ENCODE results near the gene TMEM229B.

Gene TMEM229B

DNA sequence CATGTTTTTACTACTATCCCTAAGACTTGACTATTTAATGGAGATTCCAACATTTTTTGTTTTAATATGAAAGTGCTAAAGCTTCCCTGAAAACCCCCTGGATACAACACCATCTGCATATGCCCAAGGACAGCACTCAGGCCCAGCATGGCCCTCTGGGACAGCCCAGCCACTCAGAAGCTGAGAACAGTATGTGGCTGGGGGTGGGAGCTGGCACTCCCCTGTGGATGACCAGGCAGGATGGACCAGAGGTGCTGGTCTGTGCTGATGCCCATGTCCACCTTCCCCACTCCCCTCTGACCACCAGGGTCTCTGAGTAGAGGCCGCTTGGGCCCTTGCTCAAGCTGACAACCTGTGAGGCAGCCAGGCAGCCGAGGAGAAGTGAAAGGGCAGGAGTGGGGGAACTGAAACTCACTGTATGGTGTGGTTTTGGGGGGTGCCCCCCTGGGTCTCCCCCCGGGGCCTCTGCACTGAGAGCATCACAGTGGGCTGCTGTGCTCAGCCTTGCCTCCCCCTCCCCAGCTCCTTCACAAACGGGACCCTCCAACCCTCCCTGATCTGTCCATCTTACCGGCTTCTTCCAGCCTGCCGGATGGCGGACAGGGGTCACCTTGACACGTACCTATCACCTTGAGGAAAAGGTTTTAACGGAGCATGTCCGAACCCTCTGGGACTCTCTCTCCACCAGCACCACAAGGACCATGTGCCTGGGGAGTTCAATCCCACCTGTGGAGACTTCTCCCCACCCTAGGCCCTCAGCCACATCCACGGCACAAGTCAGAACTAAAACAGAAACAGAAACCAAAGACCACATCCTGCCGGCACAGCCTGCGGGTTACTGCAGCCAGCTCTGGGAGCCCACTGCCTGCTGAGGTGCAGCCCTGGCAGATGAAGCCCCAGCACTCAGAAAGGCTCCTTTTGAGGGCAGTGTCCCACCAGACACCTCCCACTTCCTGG lies at the start of gene TMEM229B:
TMEM229B (minus strand) TSS at position 785 of the 957 bp plus-strand sequence. CDS start 14,798 bp downstream, outside the sequence.
- TF ChIP-seq, protein P1, sequence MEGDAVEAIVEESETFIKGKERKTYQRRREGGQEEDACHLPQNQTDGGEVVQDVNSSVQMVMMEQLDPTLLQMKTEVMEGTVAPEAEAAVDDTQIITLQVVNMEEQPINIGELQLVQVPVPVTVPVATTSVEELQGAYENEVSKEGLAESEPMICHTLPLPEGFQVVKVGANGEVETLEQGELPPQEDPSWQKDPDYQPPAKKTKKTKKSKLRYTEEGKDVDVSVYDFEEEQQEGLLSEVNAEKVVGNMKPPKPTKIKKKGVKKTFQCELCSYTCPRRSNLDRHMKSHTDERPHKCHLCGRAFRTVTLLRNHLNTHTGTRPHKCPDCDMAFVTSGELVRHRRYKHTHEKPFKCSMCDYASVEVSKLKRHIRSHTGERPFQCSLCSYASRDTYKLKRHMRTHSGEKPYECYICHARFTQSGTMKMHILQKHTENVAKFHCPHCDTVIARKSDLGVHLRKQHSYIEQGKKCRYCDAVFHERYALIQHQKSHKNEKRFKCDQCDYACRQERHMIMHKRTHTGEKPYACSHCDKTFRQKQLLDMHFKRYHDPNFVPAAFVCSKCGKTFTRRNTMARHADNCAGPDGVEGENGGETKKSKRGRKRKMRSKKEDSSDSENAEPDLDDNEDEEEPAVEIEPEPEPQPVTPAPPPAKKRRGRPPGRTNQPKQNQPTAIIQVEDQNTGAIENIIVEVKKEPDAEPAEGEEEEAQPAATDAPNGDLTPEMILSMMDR (IDR thresholded peaks at IDR 0.05; ENCODE audit: low read depth, low read length), result no peak
- H3K4me3 ChIP-seq (replicated peaks in 1 of 2; ENCODE audit: low read depth in 2 of 2, low read length in 2 of 2), result no peak within 1 kb of the TSS
- DNase-seq (ENCODE audit: low read depth in 2 of 2), result no peak

DNA sequence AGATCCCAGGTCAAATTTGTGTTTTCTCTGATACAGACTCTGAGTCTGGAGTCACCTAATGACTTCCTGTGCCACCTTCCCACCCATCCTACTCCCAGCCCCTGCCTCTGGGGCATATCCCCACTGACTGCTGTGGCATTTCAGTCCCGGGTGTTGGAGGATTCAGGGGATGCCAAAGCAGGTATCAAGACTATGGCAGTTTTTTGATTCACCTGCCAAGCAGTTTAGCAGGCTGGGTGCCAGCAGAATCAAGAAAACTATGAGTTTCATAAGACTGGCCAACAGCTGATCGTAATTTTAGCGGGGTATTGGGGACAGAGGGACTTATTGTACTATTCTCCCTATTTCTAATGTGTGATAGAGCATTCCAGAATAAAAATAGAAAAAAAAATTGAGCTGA lies 49.2 kb upstream of the TMEM229B start:
- no peak overlapping the region for H3K4me3 ChIP-seq (replicated peaks in 1 of 2; ENCODE audit: low read depth in 2 of 2, low read length in 2 of 2)
- TF ChIP-seq, protein P1 (IDR thresholded peaks at IDR 0.05; ENCODE audit: low read depth, low read length), result no peak
- no peak for DNase-seq (ENCODE audit: low read depth in 2 of 2)

DNA sequence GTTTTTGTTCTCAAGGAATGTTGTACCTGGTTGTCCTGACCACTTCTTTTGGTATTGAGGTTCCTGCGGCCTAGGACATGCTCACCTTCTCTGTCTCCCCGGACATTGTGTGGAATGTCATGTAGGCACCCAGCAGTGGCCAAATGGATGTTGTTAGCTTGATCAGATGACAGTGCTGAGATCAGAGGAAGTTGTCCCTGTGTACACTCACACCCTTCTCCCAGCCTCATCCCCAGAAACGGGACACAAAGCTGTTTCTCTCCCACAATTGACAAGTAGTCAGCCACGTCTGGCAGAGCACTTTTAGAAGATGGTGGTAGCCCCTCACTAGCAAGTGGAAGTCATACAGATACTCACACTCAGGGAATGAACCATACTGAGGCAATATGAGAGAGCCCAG lies 47.6 kb upstream of the TMEM229B start:
- TF ChIP-seq, protein P1 (IDR thresholded peaks at IDR 0.05; ENCODE audit: low read depth, low read length), result no peak
- no peak for DNase-seq (ENCODE audit: low read depth in 2 of 2)

DNA sequence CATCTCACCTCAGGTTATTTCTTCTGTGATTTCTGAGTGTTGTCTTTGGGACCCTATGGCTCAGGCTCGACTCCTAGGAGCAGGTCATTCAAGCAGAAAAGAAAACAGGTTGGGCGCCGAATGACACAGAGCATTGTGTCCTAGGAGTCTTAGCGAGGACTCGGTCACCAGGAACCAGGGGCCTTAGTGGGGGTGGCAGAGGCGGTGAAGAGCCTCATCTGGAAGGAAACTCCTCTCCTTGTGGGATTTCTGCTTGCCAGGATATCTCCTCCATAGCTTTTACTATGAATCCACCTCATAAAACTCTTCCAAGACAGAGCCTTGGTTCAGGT lies 45.2 kb upstream of the TMEM229B start:
- no peak for DNase-seq (ENCODE audit: low read depth in 2 of 2)
- H3K4me3 ChIP-seq (replicated peaks in 1 of 2; ENCODE audit: low read depth in 2 of 2, low read length in 2 of 2), result peak overlapping the region; percentile 26 to 56
- TF ChIP-seq, protein P1 (IDR thresholded peaks at IDR 0.05; ENCODE audit: low read depth, low read length), result no peak

More for the DNA sequence above, 47.6 kb upstream of the TMEM229B start:
- H3K4me3 ChIP-seq (replicated peaks in 1 of 2; ENCODE audit: low read depth in 2 of 2, low read length in 2 of 2), result no peak overlapping the region

DNA sequence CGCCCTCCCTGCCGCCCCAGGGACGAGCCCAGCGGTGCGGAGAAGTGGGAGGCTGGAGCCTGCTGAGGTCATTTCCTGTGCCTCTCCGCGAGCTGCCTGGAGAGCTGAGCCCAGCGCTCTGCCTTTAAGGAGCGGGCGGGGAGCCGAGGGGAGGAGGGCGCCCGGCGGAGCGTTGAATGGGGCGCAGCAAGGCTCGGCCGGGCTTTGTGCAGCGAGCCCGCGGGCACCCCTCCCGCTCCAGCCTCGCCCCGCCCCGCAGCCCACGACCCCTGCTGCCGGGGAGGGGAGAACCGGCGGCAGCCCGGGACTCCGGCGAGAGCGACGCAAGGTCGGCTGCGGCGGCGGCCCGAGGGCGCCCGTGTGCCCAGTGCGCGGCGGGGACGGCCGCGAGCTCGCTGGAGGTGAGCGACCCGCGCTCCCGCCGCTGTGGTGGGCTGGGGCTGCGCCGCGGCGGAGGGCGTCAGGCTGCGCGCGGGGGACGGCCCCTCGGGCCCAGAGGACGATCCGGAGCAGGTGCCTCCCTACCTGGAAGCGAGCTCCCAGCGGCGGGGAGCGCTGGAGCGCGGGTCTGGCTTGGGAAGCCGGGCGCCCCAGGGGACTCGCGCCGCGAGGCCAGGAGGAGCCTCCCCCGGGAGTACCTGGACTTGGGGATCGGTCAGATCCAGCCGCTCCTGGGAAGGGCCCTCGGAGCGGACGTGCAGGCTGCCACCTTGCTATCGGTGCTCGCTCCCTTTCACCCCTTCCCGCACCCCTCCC lies 44.7 kb upstream of the TMEM229B start, which contains the start of gene PLEKHH1:
PLEKHH1 (plus strand) TSS at position 293 of the 756 bp plus-strand sequence. CDS start 8,578 bp downstream, outside the sequence.
- TF ChIP-seq, protein P1 (IDR thresholded peaks at IDR 0.05; ENCODE audit: low read depth, low read length), result no peak
- peak; percentile 63 to 64 for DNase-seq (ENCODE audit: low read depth in 2 of 2)
- peak within 1 kb of the TSS; percentile 43 to 56 for H3K4me3 ChIP-seq (replicated peaks in 1 of 2; ENCODE audit: low read depth in 2 of 2, low read length in 2 of 2)

DNA sequence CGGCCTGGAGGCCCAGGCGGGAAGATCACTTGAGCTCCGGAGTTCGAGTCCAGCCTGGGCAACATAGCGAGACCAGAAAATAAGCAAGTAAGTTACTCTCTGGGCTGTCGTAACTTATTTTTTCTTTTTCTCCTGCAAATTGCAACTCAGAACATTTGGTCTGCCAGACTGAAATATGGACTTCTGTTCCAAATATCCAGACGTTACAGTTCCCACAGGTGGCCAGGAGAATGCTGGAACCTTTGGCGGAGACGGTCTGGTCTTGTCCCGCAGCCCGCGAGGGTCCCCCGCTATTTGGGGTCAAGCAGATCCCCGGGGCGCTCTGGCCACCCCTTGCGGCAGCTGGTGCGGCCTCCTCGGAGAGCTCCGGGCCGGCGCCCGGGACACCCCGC lies 44.1 kb upstream of the TMEM229B start:
- TF ChIP-seq, protein P1 (IDR thresholded peaks at IDR 0.05; ENCODE audit: low read depth, low read length), result no peak
- DNase-seq (ENCODE audit: low read depth in 2 of 2), result no peak
- H3K4me3 ChIP-seq (replicated peaks in 1 of 2; ENCODE audit: low read depth in 2 of 2, low read length in 2 of 2), result peak overlapping the region; percentile 43 to 56
